ENCODE measurements around the gene AFDN. TPM values are rescaled to one million over a fixed set of nuclear protein-coding genes. Genes with fewer than 3 reads are reported as not detected.

Gene AFDN
- polyA plus RNA-seq, 12 donors = 25.7 to 89.7 (median 48.4) TPM; not detected in 1

DNA sequence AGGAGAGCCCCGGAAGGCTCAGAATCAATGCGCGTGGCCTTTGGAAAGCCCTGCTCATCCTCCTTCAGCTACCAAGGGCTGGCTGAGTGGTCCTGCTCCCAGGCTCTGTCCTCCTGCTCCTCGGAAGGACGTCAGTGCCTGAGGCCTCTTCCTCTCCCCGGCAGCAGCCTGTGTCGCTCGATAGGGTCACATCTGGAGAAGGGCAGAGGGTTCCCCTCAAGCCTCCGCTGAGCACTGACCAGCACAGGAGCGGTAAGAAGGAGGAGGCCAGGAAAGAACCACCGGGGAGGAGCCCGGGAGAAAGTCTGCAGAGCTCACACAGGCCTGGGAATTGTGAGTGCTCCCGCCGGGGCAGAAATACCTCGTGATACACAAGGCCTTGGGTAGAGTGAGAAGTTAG, 192.0 kb downstream of the AFDN start:
- DNase-seq = no peak

DNA sequence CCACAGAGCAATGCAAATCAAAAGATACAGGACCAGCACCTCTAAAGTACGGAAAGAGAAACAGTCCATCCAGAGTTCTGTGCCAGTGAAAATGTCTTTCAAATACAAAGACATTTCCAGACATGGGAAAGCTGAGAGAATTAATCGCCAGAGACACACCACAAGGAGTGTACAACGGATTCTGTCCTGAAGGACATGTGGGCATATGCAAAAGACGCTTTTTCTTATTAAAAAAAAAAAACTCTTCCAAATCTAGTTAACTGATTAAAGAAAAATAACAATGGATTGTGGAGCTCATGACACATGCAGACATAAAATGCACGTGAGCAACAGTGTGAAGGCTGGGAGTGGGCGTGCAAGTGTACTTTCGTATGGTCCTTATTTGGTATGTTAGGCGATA, 193.5 kb downstream of the AFDN start:
- no peak for DNase-seq

- no peak for DNase-seq
These were observed 194.9 kb downstream of the AFDN start for GRCh38 chr6:168021581-168021980.

Other genes starting within 250 kb of the AFDN start
- 1 to 10 TPM in 3 of 12 donors, under 1 TPM in 7, not detected in 2; 0.21 to 1.2 (median 0.75) TPM for gene KIF25, start 170.8 kb downstream of the AFDN start, polyA plus RNA-seq (ENCODE audit: insufficient read length in 12 of 12)

Measured in muscle of arm (tissue), 12 donors.